Measurements from ENCODE around the gene GRID2.
"Not testable (repeated sequence)": the region's sequence is repeated elsewhere in the genome, so short reads cannot be mapped to it uniquely, and the experiment has no call there.

The GRID2 gene

DNA sequence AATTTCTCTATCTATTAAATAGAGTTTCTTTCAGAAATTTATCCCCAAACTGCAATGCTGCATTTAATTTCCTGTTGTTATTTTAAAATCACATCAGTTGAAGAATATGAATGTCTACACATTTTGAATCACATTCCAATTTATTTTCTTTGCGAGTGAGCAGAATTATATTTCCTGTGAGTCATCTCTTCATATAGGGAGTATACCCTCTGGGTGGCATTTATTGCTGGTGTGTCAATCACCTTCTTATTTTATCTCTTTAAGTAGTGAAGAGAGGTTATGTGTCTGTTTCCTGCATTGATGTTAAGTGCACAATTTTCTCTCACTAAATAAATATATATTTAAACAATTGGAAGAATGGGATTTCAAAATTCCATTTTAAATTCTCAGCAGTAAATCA lies 1013.8 kb downstream of the GRID2 start:
- no peak for DNase-seq (ENCODE audit: low read depth)

DNA sequence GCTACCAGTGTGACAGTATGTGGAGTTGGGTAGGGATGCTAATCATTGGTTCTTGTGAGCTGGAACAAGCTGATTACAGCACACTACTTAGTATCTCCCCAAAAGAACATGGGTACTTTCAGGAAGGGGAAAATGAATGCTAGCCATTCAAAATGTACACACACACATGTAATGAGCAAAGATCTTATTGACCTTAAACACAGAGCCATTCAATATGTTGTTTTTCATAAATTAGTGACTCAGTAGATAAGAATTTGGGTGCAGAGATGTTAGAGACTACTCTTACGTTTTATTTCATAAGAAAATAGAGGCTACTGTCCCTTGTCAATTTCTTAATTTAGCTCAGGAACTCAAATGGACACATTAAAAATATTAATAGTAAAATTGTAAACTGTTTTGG lies 1015.3 kb downstream of the GRID2 start:
- DNase-seq (ENCODE audit: low read depth): no peak

DNA sequence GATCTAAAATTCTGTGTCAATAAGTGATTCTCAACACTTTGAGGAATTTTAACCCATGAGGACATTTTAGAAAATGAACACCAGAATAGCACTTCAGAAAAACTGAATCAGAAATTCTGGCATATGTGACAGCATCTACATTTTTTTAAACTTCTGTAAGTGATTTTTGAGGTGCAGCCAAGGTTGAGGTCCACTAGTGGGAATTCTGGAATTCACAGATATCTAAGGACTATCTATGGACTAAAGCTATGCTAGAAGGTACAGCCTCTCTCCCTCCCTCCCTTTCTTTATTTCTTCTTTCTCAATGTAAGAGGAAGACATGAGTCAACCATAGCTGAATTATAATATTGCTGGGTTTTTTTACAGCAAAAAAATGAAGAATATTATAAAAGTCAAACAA lies 1016.6 kb downstream of the GRID2 start:
- DNase-seq (ENCODE audit: low read depth): no peak

DNA sequence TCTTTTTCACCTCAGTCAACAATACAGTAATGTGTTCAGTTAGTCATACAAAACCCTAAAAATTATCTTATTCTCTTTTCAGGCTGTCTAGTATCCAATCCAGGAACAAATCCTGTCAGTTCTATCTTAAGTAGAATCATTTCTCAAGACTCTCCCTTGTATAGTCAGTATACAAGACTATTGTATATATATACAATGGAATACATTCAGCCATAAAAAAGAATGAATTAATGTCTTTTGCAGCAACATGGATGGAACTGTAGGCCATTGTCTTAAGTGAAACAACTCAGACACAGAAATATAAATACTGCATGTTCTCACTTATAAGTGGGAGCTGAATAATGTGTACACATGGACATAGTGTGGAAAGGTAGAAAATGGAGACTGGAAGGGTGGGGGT lies 1023.6 kb downstream of the GRID2 start:
- DNase-seq (ENCODE audit: low read depth): no peak

DNA sequence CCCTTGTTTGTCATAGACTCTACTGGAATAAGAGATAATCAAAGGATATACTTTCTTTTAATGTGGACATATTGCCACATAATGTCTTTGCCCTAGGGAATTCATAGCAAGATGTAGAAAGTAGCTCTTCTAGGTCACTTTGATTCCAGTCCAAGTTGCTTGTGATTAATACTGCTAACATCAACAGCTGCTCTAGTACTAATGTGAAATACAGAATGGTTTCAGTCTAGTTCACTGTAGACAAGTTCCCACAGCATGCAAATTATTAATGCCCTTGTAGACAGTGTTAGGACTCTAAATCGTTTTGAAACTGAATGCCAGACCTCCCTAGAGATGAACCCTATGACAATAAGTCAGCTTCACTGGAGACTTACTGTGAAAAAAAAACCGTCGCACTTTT lies 1030.2 kb downstream of the GRID2 start:
- DNase-seq (ENCODE audit: low read depth): no peak

DNA sequence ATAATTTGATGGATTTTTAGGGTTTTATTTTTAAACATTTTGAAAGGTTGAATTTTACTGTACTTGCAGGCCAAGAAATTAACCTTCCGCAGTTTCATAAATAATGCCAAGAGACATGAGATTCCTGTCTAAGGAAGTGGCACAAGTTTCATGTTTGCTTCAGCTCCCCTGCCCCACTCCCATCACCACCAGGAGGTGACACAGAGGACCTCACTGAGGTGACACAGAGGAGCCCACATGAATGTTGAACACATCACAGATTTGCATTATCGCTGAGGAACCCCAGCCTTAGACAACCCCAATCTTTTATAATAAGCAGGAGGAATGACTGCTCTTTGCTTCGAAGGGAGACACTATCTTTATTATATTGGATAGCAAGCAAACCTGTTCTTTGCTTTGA lies 1033.4 kb downstream of the GRID2 start:
- DNase-seq (ENCODE audit: low read depth): no peak

DNA sequence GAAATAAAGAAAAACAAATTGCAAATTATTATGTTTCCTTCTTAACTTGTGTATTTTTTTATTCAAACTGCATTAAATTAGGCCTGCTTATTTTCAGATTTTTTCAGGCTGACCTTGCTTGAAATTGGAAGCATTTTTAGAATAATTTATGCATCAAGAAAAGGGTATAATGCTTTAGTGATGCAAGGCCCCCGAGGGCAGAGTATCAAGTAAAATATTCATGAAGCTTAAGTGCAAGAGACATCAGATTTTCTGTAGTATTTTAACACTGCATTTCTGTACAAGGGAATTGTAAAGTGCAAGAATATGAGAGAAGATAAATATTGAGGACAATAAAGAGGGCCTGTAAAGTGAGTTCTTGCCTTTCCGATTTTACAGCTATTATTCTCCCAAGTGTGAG lies 1039.0 kb downstream of the GRID2 start:
- DNase-seq (ENCODE audit: low read depth): no peak

DNA sequence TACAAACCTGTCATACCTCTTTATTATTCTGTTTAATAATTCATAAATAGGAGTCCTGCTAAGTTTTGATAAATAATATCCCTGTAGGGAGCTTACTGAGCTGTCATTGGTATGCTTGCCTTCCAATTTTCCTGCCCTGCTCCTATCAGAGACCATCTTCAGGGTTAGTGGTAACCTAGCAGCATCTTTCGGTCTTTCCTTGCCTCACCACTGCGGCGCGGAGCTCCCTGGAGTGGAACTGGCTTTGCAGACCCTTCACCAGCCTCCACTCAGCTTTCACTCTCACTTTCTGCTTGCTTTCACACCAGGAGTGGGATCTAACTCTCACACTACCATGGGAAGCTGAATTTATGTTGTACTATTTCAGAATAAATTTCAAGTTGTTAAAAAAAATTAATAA lies 1043.1 kb downstream of the GRID2 start:
- no peak for DNase-seq (ENCODE audit: low read depth)

DNA sequence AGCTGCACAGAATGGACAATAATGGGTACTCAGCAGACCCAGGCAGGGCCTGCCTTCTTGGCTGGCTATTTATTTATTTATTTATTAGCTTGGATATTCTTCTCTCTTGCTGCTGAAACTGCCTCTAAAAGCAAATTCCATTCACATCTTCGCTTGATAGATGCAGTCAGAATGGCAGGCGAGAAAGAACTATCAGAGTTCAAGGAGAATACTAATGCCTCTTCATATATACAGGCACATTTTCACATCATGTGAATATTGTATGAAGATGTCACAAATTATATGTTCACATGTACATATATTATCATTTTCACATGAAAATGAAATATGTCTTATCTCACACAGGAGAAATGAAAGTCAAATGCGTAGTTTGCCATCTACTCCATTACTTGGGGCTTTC lies 1045.1 kb downstream of the GRID2 start:
- DNase-seq (ENCODE audit: low read depth): no peak

DNA sequence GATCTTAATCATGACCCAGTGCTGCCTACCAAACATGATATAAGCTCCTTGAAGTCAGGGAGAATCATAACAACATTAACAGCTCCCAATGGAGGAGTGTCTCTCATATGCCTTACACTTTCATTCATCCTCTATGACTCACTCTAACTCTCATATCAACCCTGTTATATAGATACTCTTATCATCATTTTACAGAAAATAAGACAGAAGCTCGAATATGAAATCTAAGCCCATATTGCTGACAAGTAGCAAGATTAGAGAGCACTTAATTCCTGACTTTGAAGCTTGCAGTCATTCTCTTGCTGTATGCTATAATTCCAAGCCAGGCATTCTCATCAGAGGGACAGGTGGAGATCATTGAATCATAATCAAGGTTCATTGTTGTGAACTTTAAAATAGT lies 1048.1 kb downstream of the GRID2 start:
- DNase-seq (ENCODE audit: low read depth): no peak

DNA sequence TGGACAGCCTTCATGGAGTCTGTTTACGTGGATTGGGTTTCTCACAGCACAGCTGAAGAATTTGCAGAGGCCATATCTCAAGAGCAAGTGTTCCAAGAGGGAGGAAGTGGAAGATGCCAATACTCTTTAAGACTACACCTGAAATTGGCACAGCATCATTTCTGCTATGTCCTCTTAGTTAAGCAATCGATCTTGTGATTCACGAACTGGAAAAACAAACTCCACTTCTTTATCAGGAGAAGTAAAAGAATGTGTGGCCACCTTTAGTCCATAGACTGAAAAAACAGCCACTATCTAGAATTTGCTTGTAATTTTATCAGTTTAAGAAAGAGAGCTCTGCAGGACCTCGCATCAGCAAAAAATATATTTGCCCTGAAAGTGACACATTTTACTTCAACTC lies 1051.6 kb downstream of the GRID2 start:
- DNase-seq (ENCODE audit: low read depth): no peak

DNA sequence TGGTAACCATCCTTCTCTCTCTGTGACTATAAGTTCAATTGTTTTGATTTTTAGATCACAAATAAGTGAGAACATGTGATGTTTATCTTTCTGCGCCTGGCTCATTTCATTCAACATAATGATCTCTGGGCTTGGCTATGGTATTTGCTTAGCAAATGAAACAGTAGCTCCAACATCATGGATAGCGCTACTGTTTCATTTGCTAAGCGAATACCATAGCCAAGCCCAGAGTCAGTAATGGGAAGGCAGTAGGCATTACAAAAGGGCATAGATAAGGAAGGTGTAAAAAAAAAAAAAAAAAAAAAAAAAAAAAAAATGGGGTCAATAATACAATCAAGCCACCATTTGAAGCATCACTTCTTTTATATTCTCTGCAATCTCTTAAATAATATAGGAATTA lies 1055.8 kb downstream of the GRID2 start:
- no peak for DNase-seq (ENCODE audit: low read depth)

DNA sequence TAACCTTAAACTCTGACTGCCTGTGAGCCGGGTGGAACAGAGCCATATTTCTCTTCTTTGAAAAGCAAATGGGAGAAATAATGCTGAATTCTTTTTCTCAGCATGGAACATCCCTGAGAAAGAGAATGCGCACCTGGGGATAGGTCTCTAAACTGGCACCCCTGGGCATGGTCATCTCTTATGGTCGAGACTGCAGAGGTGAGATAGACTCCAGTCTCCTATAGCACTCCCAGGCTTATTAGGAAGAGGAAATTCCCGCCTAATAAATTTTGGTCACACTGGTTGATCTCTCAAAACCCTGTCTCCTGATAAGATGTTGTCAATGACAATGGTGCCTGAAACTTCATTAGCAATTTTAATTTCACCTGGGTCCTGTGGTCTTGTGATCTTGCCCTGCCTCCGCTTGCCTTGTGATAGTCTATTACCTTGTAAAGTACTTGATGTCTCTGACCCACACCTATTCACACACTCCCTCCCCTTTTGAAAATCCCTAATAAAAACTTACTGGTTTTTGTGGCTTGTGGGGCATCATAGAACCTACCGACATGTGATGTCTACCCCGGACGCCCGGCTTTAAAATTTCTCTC lies 1062.5 kb downstream of the GRID2 start:
- not testable (repeated sequence) for DNase-seq (ENCODE audit: low read depth)

DNA sequence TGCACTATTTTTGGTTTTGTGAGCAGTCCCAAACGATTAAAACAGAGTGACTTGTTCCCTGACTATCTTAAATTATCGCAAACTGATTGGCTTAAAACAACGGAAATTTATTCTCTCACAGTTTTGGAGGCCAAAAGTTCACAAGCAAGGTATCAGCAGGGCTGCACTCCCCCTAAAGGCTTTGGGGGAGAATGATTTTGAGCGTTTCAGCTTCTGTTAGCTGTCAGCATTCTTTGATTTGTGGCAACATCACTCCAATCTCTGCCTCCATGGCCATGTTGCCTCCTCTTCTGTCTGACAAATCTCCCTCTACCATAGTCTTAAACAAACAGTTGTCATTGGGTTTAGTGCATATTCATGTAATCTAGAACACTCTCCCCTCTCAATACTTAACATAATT lies 1065.2 kb downstream of the GRID2 start:
- no peak for DNase-seq (ENCODE audit: low read depth)

DNA sequence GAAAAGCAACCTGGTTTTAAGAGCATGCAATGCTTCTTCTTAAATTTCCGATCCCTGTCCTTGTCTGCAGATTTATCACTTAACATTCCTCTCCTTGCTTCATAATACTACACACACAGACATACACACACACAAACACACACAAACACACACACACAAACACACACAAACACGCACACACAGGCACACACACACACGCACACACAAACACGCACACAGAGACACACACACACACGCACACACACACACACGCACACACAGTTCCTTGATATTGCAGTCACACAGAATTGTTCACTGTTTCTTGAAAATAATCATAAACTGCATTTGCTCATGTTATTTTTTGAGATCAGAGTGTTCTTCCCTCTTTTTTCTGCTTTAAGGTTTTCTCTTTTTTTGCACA lies 1066.5 kb downstream of the GRID2 start:
- DNase-seq (ENCODE audit: low read depth): no peak

DNA sequence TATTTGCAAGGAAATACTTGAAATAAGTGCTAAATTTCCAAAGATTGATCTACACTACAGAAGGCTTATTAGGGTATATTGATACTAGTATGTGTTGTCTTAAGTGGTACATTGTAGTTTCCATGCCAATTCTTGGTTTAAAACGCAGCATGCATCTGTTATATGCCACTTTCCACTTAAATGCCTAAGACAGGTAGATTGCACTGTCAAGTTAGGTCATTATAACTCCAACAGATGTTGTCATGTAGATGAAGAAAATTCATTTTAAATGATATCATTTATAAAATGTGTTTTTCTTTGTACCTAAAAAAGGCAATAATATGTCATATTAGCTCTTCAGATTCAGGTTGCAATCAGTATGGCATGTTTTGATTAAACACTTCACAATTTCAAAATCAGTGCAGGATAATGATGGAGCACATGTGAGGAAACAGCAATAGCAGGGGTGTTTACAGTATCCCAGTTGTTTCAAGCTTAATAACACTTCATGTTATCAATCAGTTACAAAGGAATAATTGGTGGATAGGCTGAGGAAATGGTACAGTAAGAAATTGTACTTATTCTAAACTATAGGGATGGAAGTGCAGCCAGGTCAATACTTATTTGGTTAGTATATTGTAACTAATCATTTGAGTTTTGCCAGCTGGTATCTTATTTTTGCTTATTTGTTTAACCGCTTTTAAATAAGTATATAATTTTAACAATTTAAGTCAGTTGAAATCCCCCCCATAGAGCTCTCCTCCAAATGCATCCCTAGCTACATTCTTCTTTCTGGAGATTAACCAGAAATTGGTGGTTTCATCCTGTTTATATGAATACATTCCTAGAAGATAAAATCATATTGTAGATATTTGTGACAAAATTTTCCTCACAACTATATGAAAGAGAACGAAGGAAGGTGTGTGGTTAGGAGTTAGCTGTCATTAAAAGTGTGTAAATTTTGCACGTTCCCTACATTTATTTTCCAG lies 1070.4 kb downstream of the GRID2 start:
- no peak for DNase-seq (ENCODE audit: low read depth)

DNA sequence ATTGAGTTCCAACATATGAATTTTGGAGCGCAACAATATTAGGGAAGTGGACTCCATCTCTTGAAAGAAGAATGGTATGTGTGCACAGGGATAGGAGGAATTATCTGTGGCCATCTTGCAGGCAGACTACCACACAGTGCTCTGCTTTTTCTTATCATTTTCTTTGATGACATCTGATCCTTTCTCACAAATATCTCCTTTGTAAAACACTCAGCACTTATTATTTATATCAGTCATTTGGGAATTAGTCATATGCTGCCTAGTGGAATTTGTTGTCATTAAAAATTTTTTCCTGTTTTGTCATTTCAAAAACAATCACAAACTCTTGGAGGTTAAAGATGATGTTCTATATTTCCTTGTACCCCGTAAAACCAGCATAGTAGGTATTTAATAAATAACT lies 1080.5 kb downstream of the GRID2 start:
- no peak for DNase-seq (ENCODE audit: low read depth)

DNA sequence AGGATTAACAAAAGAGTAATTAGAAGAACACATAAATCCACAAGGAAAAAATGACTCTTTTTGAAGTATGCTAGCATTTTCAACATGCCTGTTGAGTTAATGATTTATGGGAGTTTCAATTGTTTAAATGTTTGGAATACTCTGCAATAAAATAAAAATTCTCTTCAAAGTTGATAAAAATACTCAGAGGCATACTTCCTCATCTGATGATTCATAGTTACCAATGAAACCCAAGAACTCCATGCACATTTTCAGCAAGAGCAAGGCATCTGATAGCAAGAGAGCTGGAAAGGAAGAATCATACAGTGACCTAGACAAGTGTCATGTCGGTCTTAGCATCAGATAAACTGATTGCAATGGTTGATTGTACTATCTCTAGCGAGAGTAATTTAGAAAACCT lies 1081.1 kb downstream of the GRID2 start:
- DNase-seq (ENCODE audit: low read depth): no peak

DNA sequence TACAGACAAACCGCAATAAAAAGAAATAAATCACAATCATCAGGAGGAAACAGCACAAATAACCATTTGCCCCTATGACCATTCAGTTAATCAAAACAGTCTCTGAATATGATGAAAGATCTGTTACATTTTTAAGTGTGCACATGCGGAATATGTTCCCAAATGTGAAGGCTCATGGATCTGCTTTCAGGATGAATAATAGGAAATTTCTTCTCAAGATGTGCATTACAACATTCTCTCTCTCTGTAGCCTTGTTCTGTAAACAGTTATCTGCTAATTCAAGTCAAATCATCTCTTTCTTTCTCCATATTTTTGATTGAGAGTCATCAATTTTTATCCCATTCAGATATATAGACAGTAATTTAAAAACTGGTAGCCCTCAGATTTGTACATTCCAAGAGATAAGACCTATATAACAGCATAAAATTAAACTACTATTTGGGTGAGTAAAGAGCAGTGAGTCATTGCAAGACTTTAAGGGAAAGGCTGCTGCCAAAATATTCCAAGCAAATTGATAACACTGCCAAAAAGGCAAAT lies 1090.8 kb downstream of the GRID2 start:
- no peak for DNase-seq (ENCODE audit: low read depth)

DNA sequence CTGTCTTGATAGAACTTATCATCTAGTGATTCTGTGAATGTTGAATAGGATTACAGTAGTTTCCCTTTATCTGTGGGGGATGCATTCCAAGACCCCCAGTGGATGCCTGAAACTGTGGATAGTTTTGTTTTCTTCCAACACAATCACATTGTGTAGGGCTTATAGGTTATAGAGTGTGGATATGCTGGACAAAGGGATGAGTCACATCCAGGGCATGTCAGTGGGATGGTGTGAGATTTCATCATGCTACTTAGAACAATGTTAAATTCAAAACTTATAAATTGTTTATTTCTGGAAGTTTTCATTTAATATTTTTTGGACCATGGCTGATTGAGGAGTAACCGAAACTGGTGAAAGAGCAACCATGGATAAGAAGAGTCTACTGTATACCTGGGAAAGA lies 1092.5 kb downstream of the GRID2 start:
- DNase-seq (ENCODE audit: low read depth): no peak

DNA sequence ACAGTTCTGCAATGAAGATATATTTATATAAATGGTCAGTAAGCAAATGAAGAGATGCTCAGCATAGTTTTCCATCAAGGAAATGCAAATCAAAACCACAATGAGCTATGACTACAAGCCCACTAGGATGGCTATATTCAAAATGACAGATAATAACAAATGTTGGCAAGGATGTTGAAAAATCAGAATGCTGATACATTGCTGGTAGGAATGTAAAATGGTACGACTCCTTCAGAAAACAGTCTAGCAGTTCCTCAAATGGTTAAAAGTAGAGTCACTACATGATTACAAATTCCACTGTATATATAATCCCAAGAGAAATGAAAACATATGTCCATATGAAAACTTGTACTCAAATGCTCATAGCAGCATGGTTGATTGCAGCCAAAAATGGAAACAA lies 1099.8 kb downstream of the GRID2 start:
- no peak for DNase-seq (ENCODE audit: low read depth)

DNA sequence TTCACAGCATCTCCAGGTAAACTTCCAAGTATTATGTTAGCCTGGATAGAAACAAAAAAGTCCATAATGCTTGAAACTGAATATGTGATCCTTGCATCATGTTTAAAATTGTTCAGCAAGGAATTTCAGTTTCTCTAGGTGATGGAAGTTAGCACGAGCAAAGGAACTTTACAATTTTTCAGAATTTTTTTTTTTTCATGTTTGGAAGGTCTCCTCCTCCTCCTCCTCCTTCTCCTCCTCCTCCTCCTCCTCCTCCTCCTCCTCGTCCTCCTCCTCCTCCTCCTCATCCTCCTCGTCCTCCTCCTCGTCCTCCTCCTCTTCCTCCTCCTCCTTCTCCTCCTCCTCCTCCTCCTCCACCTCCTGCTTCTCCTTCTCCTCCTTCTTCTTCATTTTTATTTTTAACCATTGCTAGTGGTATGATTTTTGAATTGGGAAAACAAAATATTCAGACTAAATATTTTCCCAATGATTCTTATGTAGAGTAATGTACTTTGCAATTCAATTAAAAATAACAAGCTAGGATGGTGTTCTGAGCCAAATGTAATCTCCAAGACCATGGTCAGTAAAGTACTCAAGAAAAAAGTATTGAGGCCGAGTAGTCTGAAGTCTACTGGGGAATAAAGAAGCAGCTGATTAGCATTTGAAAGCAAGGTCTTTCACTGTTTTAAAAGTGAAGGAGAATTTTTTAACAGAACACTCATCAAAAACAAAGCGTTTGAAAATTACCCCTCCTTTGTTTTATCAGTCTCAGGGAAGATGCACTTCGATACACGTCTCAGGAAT lies 1103.9 kb downstream of the GRID2 start:
- no peak for DNase-seq (ENCODE audit: low read depth)

DNA sequence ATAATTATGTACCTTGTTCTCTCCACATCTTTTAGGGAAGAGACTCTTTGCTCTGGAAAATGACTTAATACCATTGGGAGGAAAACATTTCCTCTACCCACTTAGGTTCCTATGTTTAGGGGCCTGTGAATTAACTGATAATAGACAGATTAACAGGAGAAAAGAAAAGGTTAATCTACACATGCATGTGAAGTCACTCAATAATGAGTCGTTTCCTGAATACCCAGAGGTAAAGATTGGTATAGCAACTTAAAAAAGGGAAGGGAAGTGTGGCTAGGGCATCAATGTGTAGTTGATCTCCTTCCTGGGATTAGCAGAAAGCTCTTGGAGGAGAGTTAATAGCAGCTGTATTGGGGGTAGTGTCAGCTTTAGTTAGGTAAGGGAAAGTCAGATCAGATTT lies 1105.3 kb downstream of the GRID2 start:
- DNase-seq (ENCODE audit: low read depth): no peak

All from activated T-helper 1 cell treated with Interleukin-2 at 50 U/mL for 16 hours (primary cell).